ENCODE data around the gene PPP1R1B.

GRCh38 chr17:39647256-39647655, 20.5 kb downstream of the PPP1R1B start:
- no peak for TF ChIP-seq CTCF (IDR thresholded peaks at IDR 0.05; ENCODE audit: low read length)
- no peak for TF ChIP-seq EZH2 (optimal IDR thresholded peaks at IDR 0.05; ENCODE audit: low read depth, low read length)

Data from MM.1S (cell line).